Omental fat pad (tissue), 4 donors: ENCODE measurements around the gene WNT5B. TPM values are rescaled to one million over a fixed set of nuclear protein-coding genes. Genes with fewer than 3 reads are reported as not detected.

Source experiments
- ATAC-seq: fragments of 150-250 bp; one replicate; pipeline ENCODE4 v1.9.1; 2016; ENCODE audit warnings: mild to moderate bottlenecking, moderate library complexity; ENCODE audit not compliant: low FRiP score
- DNase-seq: peaks from one replicate; pipeline ENCODE4 v3.0.0-alpha.2; 2019; ENCODE audit warnings: low spot score
- CTCF ChIP-seq, 3 donors: fragments of 450-650 bp; IDR thresholded peaks; one replicate each; pipeline ENCODE4 v1.5.1; 2016 to 2017; ENCODE audit warnings: antibody characterized with exemption in 3 of 3, mild to moderate bottlenecking in 3 of 3, moderate library complexity in 2 of 3
- total RNA-seq, 4 donors: library from RNA; depleted of rRNA; stranded (reverse); fragments of >200 nt; gene quantifications; one replicate each; pipeline ENCODE4 v1.1.0, GENCODE V29; 2016

WNT5B gene
- total RNA-seq, 4 donors from 2014 or later: 3.6 to 9.0 (median 4.0) TPM

GRCh38 chr12:1592444-1593173, 36.4 kb upstream of the WNT5B start:
- no peak for TF ChIP-seq CTCF (IDR thresholded peaks at IDR 0.05)
- ATAC-seq: peak; percentile 47
- peak; percentile 36 for DNase-seq

GRCh38 chr12:1593174-1594005, 35.6 kb upstream of the WNT5B start:
- peak; percentile 3 for ATAC-seq
- no peak for TF ChIP-seq CTCF (IDR thresholded peaks at IDR 0.05)
- DNase-seq: no peak

GRCh38 chr12:1594006-1594260, 35.1 kb upstream of the WNT5B start:
- ATAC-seq: no peak
- no peak for TF ChIP-seq CTCF (IDR thresholded peaks at IDR 0.05)

GRCh38 chr12:1594261-1595025, 34.6 kb upstream of the WNT5B start, which contains the start of gene FBXL14:
FBXL14 (minus strand) TSS chr12:1594581; CDS start chr12:1594066, 515 bp downstream.
- DNase-seq (peak; percentile 54), ATAC-seq (peak; percentile 71)
- TF ChIP-seq CTCF (IDR thresholded peaks at IDR 0.05): peak in 1 of 3 donors; percentile 8

More at GRCh38 chr12:1594006-1594260, 35.1 kb upstream of the WNT5B start:
- no peak for DNase-seq

GRCh38 chr12:1595026-1595561, 33.9 kb upstream of the WNT5B start:
- DNase-seq: no peak
- ATAC-seq: no peak
- no peak for TF ChIP-seq CTCF (IDR thresholded peaks at IDR 0.05)

GRCh38 chr12:1595690-1596347, 33.2 kb upstream of the WNT5B start:
- no peak for ATAC-seq
- DNase-seq: no peak
- TF ChIP-seq CTCF (IDR thresholded peaks at IDR 0.05): no peak
